ENCODE results near the gene PAK5. TPM values are rescaled to one million over a fixed set of nuclear protein-coding genes. Genes with fewer than 3 reads are reported as not detected.

The PAK5 gene
- total and polyA plus RNA-seq, 11 donors: not detected

DNA sequence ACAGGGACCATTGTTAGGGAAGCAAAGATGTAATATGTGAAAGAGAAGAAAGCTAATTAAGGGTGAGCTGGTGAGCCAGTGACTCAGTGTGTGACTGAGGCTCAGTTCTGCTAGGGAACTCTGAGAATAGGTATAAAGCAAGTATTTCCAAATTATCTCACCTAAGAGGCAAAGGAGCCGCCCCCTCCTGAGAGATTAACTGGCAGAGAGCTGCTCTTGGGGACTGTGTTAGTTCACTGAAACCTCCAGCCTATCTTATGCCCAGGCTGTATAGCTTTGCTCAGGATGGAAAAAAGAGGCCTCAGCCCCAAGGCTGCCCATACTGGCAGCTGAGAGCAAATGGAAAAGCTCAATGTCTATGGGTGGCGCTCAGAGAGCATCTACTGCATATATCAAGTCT lies 152.0 kb downstream of the PAK5 start:
- ATAC-seq (no peak), DNase-seq (no peak)
- Histone ChIP-seq H3K9me3 (no peaks in the 10 kb centered on the region), H3K4me1 (no peaks in the 10 kb centered on the region), H3K27ac (no peak overlapping the region), H3K27me3 (peaks cover 0 to 6% (median 0%) of the 10 kb centered on the region in 9 donors), H3K36me3 (no peaks in the 10 kb centered on the region), H3K4me3 (no peak overlapping the region)
- TF ChIP-seq, protein P1, sequence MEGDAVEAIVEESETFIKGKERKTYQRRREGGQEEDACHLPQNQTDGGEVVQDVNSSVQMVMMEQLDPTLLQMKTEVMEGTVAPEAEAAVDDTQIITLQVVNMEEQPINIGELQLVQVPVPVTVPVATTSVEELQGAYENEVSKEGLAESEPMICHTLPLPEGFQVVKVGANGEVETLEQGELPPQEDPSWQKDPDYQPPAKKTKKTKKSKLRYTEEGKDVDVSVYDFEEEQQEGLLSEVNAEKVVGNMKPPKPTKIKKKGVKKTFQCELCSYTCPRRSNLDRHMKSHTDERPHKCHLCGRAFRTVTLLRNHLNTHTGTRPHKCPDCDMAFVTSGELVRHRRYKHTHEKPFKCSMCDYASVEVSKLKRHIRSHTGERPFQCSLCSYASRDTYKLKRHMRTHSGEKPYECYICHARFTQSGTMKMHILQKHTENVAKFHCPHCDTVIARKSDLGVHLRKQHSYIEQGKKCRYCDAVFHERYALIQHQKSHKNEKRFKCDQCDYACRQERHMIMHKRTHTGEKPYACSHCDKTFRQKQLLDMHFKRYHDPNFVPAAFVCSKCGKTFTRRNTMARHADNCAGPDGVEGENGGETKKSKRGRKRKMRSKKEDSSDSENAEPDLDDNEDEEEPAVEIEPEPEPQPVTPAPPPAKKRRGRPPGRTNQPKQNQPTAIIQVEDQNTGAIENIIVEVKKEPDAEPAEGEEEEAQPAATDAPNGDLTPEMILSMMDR (IDR thresholded peaks at IDR 0.05): no peak
- no peak for TF ChIP-seq POLR2A (IDR thresholded peaks at IDR 0.05)
- WGBS, 4 donors: 45 to 69% (median 63%) methylated on average over 2 of the region's 2 CpGs
- intact Hi-C loops (cut with DNase I): loop anchor here in 1 of 10 donors (10.0 kb wide), 1 partner anchor 62 kb away; no protein-coding TSS in a partner anchor

DNA sequence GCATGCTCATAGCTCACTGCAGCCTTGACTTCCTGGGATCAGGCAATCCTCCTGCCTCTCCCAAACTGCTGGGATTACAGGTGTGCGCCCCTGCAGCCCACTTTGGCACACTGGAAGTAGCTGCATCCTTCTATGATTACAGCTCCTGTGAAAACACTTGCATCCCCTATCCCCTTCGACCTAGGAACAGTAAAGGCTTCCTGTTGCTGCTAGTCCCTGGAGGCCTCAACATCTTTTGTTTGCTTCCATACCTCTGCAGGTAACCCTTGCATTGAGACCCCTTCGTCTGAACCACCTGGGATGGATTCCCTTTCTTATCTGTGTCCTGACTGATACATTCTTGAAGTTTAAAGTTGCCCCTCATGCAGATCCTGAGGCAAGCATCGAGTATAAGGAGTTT lies 152.4 kb downstream of the PAK5 start:
- Histone ChIP-seq H3K9me3 (no peaks in the 10 kb centered on the region), H3K27me3 (peaks cover 0 to 6% (median 0%) of the 10 kb centered on the region in 9 donors), H3K4me1 (no peaks in the 10 kb centered on the region), H3K4me3 (no peak overlapping the region), H3K36me3 (no peaks in the 10 kb centered on the region), H3K27ac (no peak overlapping the region)
- TF ChIP-seq POLR2A (IDR thresholded peaks at IDR 0.05): no peak
- TF ChIP-seq, protein P1 (IDR thresholded peaks at IDR 0.05): no peak
- ATAC-seq: no peak
- WGBS, 4 donors: 39 to 47% (median 41%) methylated on average over 4 of the region's 4 CpGs
- DNase-seq: no peak
- intact Hi-C loops (cut with DNase I): loop anchor here in 1 of 10 donors (10.0 kb wide), 1 partner anchor 62 kb away; no protein-coding TSS in a partner anchor

DNA sequence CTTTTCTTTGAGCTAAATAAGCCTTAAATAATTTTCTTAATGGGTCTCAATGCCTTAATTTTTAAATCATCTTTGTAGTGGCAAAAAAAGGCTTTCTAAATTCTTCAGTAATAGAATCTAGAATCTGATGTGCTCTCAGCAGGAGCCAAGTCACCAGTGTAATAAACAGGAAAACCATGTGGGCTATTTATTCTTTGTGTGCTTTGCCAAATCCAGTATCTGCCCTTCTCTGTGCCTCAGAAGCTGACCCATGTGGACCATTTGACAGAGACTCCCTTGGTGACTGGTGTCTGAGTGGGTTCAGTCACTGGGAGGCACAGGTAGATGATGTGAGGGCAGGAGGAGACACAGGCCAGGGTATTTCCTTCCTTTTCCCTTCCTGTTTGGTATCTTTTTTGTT lies 152.9 kb downstream of the PAK5 start:
- Histone ChIP-seq H3K27me3 (peaks cover 0 to 6% (median 0%) of the 10 kb centered on the region in 9 donors), H3K4me1 (no peaks in the 10 kb centered on the region), H3K9me3 (no peaks in the 10 kb centered on the region), H3K4me3 (no peak overlapping the region), H3K27ac (no peak overlapping the region), H3K36me3 (no peaks in the 10 kb centered on the region)
- intact Hi-C loops (cut with DNase I): loop anchor here in 1 of 10 donors (10.0 kb wide), 1 partner anchor 61 kb away; no protein-coding TSS in a partner anchor
- ATAC-seq (no peak), DNase-seq (no peak)
- TF ChIP-seq POLR2A (IDR thresholded peaks at IDR 0.05): no peak
- TF ChIP-seq, protein P1 (IDR thresholded peaks at IDR 0.05): no peak

DNA sequence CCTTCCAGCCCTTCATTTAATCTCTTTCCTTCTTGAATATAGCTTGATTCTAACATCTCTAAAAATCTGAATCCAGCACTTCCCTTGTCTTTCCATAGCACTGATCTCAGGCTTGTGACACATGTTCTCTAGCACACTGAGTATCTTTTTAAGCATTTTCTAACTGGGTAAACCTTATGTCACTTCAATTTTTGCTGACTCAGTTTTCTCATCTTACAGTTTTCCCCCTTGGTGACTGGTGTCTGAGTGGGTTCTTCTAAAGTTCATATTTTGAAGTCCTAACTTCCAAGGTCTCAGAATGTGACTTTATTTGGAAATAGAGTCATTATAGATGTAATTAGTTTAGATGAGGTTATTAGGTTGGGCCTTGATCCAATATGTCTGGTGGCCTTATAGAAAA lies 153.9 kb downstream of the PAK5 start:
- TF ChIP-seq, protein P1 (IDR thresholded peaks at IDR 0.05): no peak
- TF ChIP-seq POLR2A (IDR thresholded peaks at IDR 0.05): no peak
- Histone ChIP-seq H3K4me3 (no peak overlapping the region), H3K36me3 (no peaks in the 10 kb centered on the region), H3K9me3 (no peaks in the 10 kb centered on the region), H3K4me1 (no peaks in the 10 kb centered on the region), H3K27me3 (peaks cover 0 to 6% (median 0%) of the 10 kb centered on the region in 9 donors), H3K27ac (no peak overlapping the region)
- DNase-seq (no peak), ATAC-seq (no peak)
- intact Hi-C loops (cut with DNase I): loop anchor here in 1 of 10 donors (10.0 kb wide), 1 partner anchor 60 kb away; no protein-coding TSS in a partner anchor
